ENCODE data around the gene KDM5B.

GRCh38 chr1:202754293-202754692 lies 53.9 kb downstream of the KDM5B start:
- TF ChIP-seq EZH2 (IDR thresholded peaks at IDR 0.05; ENCODE audit: low read depth, unreplicated experiment) (no peak), CTCF (conservative IDR thresholded peaks at IDR 0.05; ENCODE audit: low read depth in 2 of 2) (no peak), EZH2phosphoT487 (IDR thresholded peaks at IDR 0.05; ENCODE audit: unreplicated experiment) (no peak), POLR2AphosphoS5 (IDR thresholded peaks at IDR 0.05; ENCODE audit: low read depth) (no peak), ETS1 (IDR thresholded peaks at IDR 0.05) (no peak), JUNB (IDR thresholded peaks at IDR 0.05; ENCODE audit: unreplicated experiment) (no peak), CREB1 (CRISPR knock-in tag; IDR thresholded peaks at IDR 0.05; ENCODE audit: low read depth) (no peak), ZNF331 (CRISPR knock-in tag; IDR thresholded peaks at IDR 0.05; ENCODE audit: low read depth) (no peak), STAT1 (IDR thresholded peaks at IDR 0.05; ENCODE audit: unreplicated experiment) (no peak), NANOG (IDR thresholded peaks at IDR 0.05; ENCODE audit: borderline replicate concordance) (no peak), ZNF114 (CRISPR knock-in tag; IDR thresholded peaks at IDR 0.05) (no peak)
- TF ChIP-seq, protein P1, sequence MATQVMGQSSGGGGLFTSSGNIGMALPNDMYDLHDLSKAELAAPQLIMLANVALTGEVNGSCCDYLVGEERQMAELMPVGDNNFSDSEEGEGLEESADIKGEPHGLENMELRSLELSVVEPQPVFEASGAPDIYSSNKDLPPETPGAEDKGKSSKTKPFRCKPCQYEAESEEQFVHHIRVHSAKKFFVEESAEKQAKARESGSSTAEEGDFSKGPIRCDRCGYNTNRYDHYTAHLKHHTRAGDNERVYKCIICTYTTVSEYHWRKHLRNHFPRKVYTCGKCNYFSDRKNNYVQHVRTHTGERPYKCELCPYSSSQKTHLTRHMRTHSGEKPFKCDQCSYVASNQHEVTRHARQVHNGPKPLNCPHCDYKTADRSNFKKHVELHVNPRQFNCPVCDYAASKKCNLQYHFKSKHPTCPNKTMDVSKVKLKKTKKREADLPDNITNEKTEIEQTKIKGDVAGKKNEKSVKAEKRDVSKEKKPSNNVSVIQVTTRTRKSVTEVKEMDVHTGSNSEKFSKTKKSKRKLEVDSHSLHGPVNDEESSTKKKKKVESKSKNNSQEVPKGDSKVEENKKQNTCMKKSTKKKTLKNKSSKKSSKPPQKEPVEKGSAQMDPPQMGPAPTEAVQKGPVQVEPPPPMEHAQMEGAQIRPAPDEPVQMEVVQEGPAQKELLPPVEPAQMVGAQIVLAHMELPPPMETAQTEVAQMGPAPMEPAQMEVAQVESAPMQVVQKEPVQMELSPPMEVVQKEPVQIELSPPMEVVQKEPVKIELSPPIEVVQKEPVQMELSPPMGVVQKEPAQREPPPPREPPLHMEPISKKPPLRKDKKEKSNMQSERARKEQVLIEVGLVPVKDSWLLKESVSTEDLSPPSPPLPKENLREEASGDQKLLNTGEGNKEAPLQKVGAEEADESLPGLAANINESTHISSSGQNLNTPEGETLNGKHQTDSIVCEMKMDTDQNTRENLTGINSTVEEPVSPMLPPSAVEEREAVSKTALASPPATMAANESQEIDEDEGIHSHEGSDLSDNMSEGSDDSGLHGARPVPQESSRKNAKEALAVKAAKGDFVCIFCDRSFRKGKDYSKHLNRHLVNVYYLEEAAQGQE (IDR thresholded peaks at IDR 0.05; ENCODE audit: unreplicated experiment), result no peak
- TF ChIP-seq, protein P2, sequence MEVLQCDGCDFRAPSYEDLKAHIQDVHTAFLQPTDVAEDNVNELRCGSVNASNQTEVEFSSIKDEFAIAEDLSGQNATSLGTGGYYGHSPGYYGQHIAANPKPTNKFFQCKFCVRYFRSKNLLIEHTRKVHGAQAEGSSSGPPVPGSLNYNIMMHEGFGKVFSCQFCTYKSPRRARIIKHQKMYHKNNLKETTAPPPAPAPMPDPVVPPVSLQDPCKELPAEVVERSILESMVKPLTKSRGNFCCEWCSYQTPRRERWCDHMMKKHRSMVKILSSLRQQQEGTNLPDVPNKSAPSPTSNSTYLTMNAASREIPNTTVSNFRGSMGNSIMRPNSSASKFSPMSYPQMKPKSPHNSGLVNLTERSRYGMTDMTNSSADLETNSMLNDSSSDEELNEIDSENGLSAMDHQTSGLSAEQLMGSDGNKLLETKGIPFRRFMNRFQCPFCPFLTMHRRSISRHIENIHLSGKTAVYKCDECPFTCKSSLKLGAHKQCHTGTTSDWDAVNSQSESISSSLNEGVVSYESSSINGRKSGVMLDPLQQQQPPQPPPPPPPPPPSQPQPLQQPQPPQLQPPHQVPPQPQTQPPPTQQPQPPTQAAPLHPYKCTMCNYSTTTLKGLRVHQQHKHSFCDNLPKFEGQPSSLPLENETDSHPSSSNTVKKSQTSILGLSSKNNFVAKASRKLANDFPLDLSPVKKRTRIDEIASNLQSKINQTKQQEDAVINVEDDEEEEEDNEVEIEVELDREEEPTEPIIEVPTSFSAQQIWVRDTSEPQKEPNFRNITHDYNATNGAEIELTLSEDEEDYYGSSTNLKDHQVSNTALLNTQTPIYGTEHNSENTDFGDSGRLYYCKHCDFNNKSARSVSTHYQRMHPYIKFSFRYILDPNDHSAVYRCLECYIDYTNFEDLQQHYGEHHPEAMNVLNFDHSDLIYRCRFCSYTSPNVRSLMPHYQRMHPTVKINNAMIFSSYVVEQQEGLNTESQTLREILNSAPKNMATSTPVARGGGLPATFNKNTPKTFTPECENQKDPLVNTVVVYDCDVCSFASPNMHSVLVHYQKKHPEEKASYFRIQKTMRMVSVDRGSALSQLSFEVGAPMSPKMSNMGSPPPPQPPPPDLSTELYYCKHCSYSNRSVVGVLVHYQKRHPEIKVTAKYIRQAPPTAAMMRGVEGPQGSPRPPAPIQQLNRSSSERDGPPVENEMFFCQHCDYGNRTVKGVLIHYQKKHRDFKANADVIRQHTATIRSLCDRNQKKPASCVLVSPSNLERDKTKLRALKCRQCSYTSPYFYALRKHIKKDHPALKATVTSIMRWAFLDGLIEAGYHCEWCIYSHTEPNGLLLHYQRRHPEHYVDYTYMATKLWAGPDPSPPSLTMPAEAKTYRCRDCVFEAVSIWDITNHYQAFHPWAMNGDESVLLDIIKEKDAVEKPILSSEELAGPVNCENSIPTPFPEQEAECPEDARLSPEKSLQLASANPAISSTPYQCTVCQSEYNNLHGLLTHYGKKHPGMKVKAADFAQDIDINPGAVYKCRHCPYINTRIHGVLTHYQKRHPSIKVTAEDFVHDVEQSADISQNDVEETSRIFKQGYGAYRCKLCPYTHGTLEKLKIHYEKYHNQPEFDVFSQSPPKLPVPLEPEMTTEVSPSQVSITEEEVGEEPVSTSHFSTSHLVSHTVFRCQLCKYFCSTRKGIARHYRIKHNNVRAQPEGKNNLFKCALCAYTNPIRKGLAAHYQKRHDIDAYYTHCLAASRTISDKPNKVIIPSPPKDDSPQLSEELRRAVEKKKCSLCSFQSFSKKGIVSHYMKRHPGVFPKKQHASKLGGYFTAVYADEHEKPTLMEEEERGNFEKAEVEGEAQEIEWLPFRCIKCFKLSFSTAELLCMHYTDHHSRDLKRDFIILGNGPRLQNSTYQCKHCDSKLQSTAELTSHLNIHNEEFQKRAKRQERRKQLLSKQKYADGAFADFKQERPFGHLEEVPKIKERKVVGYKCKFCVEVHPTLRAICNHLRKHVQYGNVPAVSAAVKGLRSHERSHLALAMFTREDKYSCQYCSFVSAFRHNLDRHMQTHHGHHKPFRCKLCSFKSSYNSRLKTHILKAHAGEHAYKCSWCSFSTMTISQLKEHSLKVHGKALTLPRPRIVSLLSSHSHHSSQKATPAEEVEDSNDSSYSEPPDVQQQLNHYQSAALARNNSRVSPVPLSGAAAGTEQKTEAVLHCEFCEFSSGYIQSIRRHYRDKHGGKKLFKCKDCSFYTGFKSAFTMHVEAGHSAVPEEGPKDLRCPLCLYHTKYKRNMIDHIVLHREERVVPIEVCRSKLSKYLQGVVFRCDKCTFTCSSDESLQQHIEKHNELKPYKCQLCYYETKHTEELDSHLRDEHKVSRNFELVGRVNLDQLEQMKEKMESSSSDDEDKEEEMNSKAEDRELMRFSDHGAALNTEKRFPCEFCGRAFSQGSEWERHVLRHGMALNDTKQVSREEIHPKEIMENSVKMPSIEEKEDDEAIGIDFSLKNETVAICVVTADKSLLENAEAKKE (CRISPR knock-in tag; IDR thresholded peaks at IDR 0.05), result no peak
